ENCODE results near the gene ZBTB47.

Gene ZBTB47

DNA sequence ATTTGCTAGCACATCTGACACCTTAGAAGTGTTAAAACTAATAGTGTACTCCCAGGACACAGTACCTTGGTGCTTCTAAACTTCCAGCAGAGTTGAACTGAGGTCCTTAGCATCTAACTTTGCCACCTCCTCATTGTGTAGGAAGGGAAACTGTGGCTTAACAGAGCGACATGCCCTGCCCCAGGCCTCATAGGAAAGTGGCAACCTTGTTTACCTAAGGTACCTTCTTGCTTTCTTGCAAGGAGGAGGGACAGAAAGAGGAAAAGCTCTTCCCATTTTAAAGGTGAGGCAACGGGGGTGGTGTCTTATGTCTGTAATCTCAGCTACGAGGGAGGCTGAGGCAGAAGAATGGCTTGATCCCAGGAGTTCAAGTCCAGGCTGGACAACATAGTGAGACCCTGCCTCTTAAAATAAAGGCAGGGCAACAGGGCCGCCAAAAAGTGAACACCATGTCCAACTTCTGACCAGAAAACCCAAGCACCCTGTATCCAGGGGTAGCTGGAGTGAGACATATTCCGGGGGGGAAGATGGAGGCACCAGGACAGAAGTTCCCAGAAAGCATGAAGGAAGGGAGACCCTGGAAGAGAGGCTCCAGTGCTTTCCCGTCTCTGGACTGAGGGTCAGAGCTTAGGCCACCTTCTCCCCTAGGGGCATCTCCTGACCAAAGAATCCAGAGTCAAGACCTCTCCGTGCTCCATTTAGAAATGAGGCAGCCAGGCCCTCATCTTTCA lies 31.3 kb downstream of the ZBTB47 start:
- no peaks in the 10 kb centered on the region for H3K9me3 ChIP-seq
- intact Hi-C loops (cut with DNase I; ENCODE audit: low total_unique reads), result no loop called here
- peak overlapping the region; percentile 73 to 81 for H3K27ac ChIP-seq
- TF ChIP-seq, protein P1, sequence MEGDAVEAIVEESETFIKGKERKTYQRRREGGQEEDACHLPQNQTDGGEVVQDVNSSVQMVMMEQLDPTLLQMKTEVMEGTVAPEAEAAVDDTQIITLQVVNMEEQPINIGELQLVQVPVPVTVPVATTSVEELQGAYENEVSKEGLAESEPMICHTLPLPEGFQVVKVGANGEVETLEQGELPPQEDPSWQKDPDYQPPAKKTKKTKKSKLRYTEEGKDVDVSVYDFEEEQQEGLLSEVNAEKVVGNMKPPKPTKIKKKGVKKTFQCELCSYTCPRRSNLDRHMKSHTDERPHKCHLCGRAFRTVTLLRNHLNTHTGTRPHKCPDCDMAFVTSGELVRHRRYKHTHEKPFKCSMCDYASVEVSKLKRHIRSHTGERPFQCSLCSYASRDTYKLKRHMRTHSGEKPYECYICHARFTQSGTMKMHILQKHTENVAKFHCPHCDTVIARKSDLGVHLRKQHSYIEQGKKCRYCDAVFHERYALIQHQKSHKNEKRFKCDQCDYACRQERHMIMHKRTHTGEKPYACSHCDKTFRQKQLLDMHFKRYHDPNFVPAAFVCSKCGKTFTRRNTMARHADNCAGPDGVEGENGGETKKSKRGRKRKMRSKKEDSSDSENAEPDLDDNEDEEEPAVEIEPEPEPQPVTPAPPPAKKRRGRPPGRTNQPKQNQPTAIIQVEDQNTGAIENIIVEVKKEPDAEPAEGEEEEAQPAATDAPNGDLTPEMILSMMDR (IDR thresholded peaks at IDR 0.05), result no peak
- H3K4me1 ChIP-seq, result peaks cover 0 to 34% (median 31%) of the 10 kb centered on the region in 4 donors
- no peaks in the 10 kb centered on the region for H3K36me3 ChIP-seq
- H3K4me3 ChIP-seq, result no peak overlapping the region
- DNase-seq, result peak in 1 of 2 donors; percentile 51
- peaks cover 0 to 3% of the 10 kb centered on the region in 2 donors for H3K27me3 ChIP-seq

DNA sequence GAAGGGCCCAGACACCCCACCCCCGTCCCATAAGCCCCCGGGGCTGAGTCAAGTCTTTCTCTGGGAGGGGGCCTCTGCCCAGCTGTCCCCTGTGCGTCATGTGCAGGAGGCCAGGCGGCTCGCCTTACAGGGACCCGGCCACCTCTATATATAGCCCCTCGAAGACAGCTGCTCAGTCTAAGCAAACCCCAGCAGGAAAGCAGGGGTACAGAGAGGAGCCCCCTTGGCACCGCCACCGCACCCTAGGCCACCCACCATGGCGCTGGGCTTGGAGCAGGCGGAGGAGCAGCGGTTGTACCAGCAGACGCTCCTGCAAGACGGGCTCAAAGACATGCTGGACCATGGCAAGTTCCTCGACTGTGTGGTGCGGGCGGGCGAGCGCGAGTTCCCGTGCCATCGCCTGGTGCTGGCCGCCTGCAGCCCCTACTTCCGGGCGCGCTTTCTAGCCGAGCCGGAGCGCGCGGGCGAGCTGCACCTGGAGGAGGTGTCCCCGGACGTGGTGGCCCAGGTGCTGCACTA lies 31.9 kb downstream of the ZBTB47 start, which contains the start of gene KLHL40:
TSS of gene KLHL40 (plus strand) at position 175 of the 519 bp plus-strand sequence. CDS start at position 257, 82 bp downstream.
- DNase-seq, result peak in 1 of 2 donors; percentile 58
- H3K4me3 ChIP-seq, result peak within 1 kb of the TSS; percentile 32 to 45
- peak within 1 kb of the TSS; percentile 73 to 81 for H3K27ac ChIP-seq
- H3K4me1 ChIP-seq, result peaks cover 0 to 34% (median 31%) of the 10 kb centered on the region in 4 donors
- TF ChIP-seq, protein P1 (IDR thresholded peaks at IDR 0.05), result no peak
- H3K9me3 ChIP-seq, result no peaks in the 10 kb centered on the region
- H3K36me3 ChIP-seq, result no peaks in the 10 kb centered on the region
- peaks cover 0 to 3% of the 10 kb centered on the region in 2 donors for H3K27me3 ChIP-seq
- intact Hi-C loops (cut with DNase I; ENCODE audit: low total_unique reads), result no loop called here

DNA sequence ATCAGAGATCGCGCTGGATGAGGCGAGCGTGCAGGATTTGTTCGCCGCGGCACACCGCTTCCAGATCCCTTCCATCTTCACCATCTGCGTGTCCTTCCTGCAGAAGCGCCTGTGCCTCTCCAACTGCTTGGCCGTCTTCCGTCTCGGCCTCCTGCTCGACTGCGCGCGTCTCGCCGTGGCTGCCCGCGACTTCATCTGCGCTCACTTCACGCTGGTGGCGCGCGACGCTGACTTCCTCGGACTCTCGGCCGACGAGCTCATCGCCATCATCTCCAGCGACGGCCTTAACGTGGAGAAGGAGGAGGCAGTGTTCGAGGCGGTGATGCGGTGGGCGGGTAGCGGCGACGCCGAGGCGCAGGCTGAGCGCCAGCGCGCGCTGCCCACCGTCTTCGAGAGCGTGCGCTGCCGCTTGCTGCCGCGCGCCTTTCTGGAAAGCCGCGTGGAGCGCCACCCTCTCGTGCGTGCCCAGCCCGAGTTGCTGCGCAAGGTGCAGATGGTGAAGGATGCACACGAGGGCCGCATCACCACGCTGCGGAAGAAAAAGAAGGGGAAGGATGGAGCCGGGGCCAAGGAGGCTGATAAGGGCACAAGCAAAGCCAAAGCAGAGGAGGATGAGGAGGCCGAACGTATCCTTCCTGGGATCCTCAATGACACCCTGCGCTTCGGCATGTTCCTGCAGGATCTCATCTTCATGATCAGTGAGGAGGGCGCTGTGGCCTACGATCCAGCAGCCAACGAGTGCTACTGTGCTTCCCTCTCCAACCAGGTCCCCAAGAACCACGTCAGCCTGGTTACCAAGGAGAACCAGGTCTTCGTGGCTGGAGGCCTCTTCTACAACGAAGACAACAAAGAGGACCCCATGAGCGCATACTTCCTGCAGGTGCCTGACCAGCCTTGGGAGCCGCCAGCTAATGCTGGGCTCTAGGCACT lies 32.7 kb downstream of the ZBTB47 start:
- Histone ChIP-seq H3K27ac (peak overlapping the region in 1 of 2 donors; percentile 38), H3K27me3 (peaks cover 0 to 3% of the 10 kb centered on the region in 2 donors), H3K4me3 (peak overlapping the region; percentile 32 to 45), H3K4me1 (peaks cover 0 to 34% (median 31%) of the 10 kb centered on the region in 4 donors), H3K36me3 (no peaks in the 10 kb centered on the region), H3K9me3 (no peaks in the 10 kb centered on the region)
- DNase-seq, result peak in 1 of 2 donors; percentile 65
- intact Hi-C loops (cut with DNase I; ENCODE audit: low total_unique reads), result no loop called here
- TF ChIP-seq, protein P1 (IDR thresholded peaks at IDR 0.05), result no peak

DNA sequence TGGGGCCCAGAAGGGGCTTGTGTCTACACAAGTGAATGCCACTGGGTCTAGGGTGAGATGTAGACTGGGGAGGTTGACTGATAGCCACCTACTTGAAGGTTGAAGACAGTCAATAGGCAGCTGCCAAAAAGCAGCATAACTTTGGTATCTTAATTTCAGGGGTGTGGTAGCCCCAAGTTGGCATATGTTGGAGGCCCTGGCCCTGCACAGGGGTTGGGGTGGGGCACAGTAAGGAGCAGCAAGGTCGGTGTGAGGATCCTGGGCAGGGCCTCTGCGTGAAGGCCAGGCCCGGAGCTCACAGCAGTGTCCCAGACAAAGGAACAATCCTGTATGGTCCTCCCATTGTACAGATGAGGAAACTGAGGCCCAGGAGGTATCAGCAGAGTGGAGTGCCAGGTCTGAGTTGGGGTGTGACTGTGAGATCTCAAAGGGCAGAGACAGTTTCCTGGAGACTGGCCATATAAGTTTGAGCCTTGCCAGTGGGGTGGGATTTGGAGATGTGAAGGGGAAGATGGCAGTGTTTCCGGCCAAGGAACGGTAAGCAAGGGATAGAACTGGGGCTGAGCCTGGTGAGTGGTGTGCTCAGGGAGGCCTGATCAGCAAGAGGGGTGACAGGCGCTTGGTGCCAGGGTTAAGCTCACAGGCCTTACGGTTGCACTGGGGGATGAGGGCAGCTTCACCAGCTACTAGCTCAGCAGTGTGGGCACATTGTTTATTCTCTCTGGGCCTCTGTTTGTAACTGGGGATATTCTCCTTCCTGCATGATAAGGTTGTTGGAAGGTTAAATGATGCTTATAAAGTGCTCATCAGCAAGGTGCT lies 33.5 kb downstream of the ZBTB47 start:
- DNase-seq, result peak in 1 of 2 donors; percentile 43
- Histone ChIP-seq H3K4me3 (no peak overlapping the region), H3K27ac (no peak overlapping the region), H3K27me3 (peaks cover 0 to 3% of the 10 kb centered on the region in 2 donors), H3K4me1 (peaks cover 0 to 34% (median 31%) of the 10 kb centered on the region in 4 donors), H3K9me3 (no peaks in the 10 kb centered on the region), H3K36me3 (no peaks in the 10 kb centered on the region)
- intact Hi-C loops (cut with DNase I; ENCODE audit: low total_unique reads), result no loop called here
- TF ChIP-seq, protein P1 (IDR thresholded peaks at IDR 0.05), result no peak

DNA sequence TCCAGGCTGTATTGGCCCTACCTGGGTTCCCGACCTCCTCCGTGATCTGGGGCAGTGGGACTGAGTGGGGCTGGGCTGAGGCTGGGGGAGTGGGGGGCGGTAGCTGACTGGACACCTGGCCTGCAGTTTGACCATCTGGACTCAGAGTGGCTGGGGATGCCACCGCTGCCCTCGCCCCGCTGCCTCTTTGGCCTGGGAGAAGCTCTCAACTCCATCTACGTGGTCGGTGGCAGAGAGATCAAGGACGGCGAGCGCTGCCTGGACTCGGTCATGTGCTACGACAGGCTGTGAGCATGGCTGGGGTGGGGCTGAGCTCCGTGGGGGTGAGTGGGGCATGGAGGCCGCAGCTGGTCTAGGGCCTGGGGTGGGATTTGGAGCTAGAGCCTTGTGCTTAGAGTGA lies 34.5 kb downstream of the ZBTB47 start:
- H3K4me1 ChIP-seq, result peaks cover 0 to 32% (median 29%) of the 10 kb centered on the region in 4 donors
- H3K9me3 ChIP-seq, result no peaks in the 10 kb centered on the region
- H3K36me3 ChIP-seq, result no peaks in the 10 kb centered on the region
- TF ChIP-seq, protein P1 (IDR thresholded peaks at IDR 0.05), result no peak
- no peak overlapping the region for H3K27ac ChIP-seq
- no peak overlapping the region for H3K4me3 ChIP-seq
- peaks cover 0 to 3% of the 10 kb centered on the region in 2 donors for H3K27me3 ChIP-seq
- peak in 1 of 2 donors; percentile 64 for DNase-seq
- intact Hi-C loops (cut with DNase I; ENCODE audit: low total_unique reads), result no loop called here
